Mammary epithelial cell (primary cell): ENCODE data around the gene CHPF2.

ENCODE experiments used
- CTCF ChIP-seq, 2 donors: IDR thresholded peaks in 1 of 2; conservative IDR thresholded peaks in 1 of 2; 2 replicates each; pipeline ENCODE4 v1.5.1; 2011 to 2012; ENCODE audit warnings: inconsistent platforms in 2 of 2, low read length in 2 of 2, mild to moderate bottlenecking in 2 of 2, control low read depth in 1 of 2, low read depth in 1 of 2; ENCODE audit not compliant: insufficient read depth in 1 of 2; ENCODE audit errors: extremely low read depth in 1 of 2
- EZH2 ChIP-seq: IDR thresholded peaks from 2 replicates; pipeline ENCODE4 v1.6.1; 2012; ENCODE audit warnings: low read length, inconsistent platforms, borderline replicate concordance

- TF ChIP-seq CTCF (conservative IDR thresholded peaks at IDR 0.05 in 1 of 2, IDR thresholded peaks at IDR 0.05 in 1 of 2; ENCODE audit: extremely low read depth in 1 of 2, insufficient read depth in 1 of 2, low read depth in 1 of 2, low read length in 2 of 2), result no peak
- no peak for TF ChIP-seq EZH2
Measured at GRCh38 chr7:151207315-151207714, 25.0 kb upstream of the CHPF2 start.
